ENCODE data around the gene HDAC7.

GRCh38 chr12:47841910-47842309, 22.2 kb upstream of the HDAC7 start:
- TF ChIP-seq CTCF (conservative IDR thresholded peaks at IDR 0.05 in 1 of 2, IDR thresholded peaks at IDR 0.05 in 1 of 2; ENCODE audit: extremely low read depth in 1 of 2, insufficient read depth in 1 of 2, low read depth in 1 of 2, low read length in 2 of 2): no peak
- no peak for TF ChIP-seq EZH2 (IDR thresholded peaks at IDR 0.05; ENCODE audit: borderline replicate concordance, low read length)

All from mammary epithelial cell (primary cell).